Activated CD8-positive, alpha-beta T cell treated with anti-CD3 and anti-CD28 coated beads for 36 hours (primary cell): Measurements from ENCODE around the gene HPDL. TPM values are rescaled to one million over a fixed set of nuclear protein-coding genes. Genes with fewer than 3 reads are reported as not detected.

Source experiments
- ATAC-seq: fragments of 200-7000 bp; cut with Tn5 transposase; one replicate; pipeline ENCODE4 v1.10.0; 2021; ENCODE audit warnings: mild to moderate bottlenecking, moderate library complexity
- CTCF ChIA-PET: fragments of 350-600 bp; sonication (Branson Sonifier 250); formaldehyde crosslinking; loops from one replicate; lab custom pipeline; 2021; ENCODE audit warnings: antibody characterized with exemption; lab: Charles Lee
- POLR2A ChIA-PET: fragments of 350-600 bp; sonication (Branson Sonifier 250); formaldehyde crosslinking; loops from one replicate; lab custom pipeline; 2021; ENCODE audit warnings: antibody characterized with exemption; lab: Charles Lee
- DNase-seq: peaks from one replicate; pipeline ENCODE4 v3.0.0-alpha.2; 2020
- H3K27ac Mint-ChIP-seq: one replicate; pipeline ENCODE4 v1.8.0; 2021; ENCODE audit warnings: mild to moderate bottlenecking, mixed read lengths
- H3K27me3 Mint-ChIP-seq: one replicate; pipeline ENCODE4 v1.8.0; 2021; ENCODE audit warnings: mixed read lengths
- H3K36me3 Mint-ChIP-seq: one replicate; pipeline ENCODE4 v1.8.0; 2021; ENCODE audit warnings: low read depth, mixed read lengths
- H3K4me1 Mint-ChIP-seq: one replicate; pipeline ENCODE4 v1.8.0; 2021; ENCODE audit warnings: low read depth, mixed read lengths
- H3K4me3 Mint-ChIP-seq: one replicate; pipeline ENCODE4 v1.8.0; 2021; ENCODE audit warnings: mild to moderate bottlenecking, moderate library complexity, mixed read lengths
- H3K9me3 Mint-ChIP-seq: one replicate; pipeline ENCODE4 v1.8.0; 2021; ENCODE audit warnings: mixed read lengths
- CTCF ChIP-seq: fragments of 200-600 bp; IDR thresholded peaks from one replicate; pipeline ENCODE4 v1.8.0; 2022; ENCODE audit warnings: antibody characterized with exemption, mild to moderate bottlenecking
- intact Hi-C: fragments of 100-400 bp; cut with micrococcal nuclease; formaldehyde crosslinking; loops from one replicate; pipeline ENCODE4 v1.10.0; 2022
- total RNA-seq, 2 experiments: library from RNA; stranded (reverse); gene quantifications; one replicate each; pipeline ENCODE4 v1.2.3, GENCODE V29; 2021

Gene HPDL
- total RNA-seq, 2 experiments from 2014 or later: 37.5 to 39.8 TPM

GRCh38 chr1:45297666-45298356 lies 28.9 kb upstream of the HPDL start:
- Mint-ChIP-seq H3K36me3 (no peaks in the 10 kb centered on the region), H3K4me1 (peaks cover 8% of the 10 kb centered on the region), H3K27me3 (no peaks in the 10 kb centered on the region), H3K27ac (no peak overlapping the region), H3K9me3 (no peaks in the 10 kb centered on the region), H3K4me3 (no peak overlapping the region)
- POLR2A ChIA-PET: interaction anchor here (1.1 to 3.2 kb wide), 2 partner anchors 285 to 287 kb away, joined by 3 to 11 read pairs; partner anchors contain the start of genes HECTD3 and UROD
- DNase-seq (no peak), ATAC-seq (no peak)
- no peak for TF ChIP-seq CTCF
- CTCF ChIA-PET: interaction anchor here (1.3 to 13.9 kb wide), 2 partner anchors 13 to 282 kb away, joined by 4 to 321 read pairs; partner anchors contain the start of genes HECTD3 and UROD
- intact Hi-C loops: no loop called here

DNA sequence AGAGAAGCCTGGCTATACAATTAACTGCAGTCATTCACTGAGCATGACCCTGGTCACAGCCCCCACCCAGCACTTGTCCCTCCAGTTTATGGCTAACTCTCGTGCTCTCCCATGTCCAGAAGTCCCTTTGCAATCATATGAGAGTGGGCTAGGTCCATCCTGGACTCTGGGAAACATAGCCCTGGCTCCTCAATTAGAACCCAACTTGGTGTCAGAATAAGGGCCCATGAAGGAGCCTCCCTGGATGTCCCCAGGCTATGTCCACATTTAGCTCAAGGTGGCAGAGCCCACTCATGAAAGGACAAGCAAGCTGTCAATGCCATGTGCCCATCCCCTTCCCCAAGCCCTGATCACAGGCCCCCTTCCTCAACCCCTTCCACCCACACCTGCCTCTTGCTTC lies 27.4 kb upstream of the HPDL start:
- CTCF ChIA-PET: interaction anchor here (0.6 to 13.9 kb wide), 14 partner anchors 8 to 462 kb away, joined by 3 to 321 read pairs (median 4); partner anchors contain the start of genes HECTD3 and UROD
- no peaks in the 10 kb centered on the region for H3K9me3 Mint-ChIP-seq
- H3K27ac Mint-ChIP-seq: no peak overlapping the region
- DNase-seq (no peak), ATAC-seq (no peak)
- H3K4me3 Mint-ChIP-seq: no peak overlapping the region
- no peak for TF ChIP-seq CTCF
- H3K4me1 Mint-ChIP-seq: peaks cover 10% of the 10 kb centered on the region
- no peaks in the 10 kb centered on the region for H3K36me3 Mint-ChIP-seq
- intact Hi-C loops: loop anchor here (1.0 kb wide), 1 partner anchor 285 kb away; no protein-coding TSS in a partner anchor
- no peaks in the 10 kb centered on the region for H3K27me3 Mint-ChIP-seq
- POLR2A ChIA-PET: interaction anchor here (0.6 to 3.2 kb wide), 3 partner anchors 285 to 490 kb away, joined by 3 to 11 read pairs (median 4); partner anchors contain the start of genes HECTD3 and UROD

DNA sequence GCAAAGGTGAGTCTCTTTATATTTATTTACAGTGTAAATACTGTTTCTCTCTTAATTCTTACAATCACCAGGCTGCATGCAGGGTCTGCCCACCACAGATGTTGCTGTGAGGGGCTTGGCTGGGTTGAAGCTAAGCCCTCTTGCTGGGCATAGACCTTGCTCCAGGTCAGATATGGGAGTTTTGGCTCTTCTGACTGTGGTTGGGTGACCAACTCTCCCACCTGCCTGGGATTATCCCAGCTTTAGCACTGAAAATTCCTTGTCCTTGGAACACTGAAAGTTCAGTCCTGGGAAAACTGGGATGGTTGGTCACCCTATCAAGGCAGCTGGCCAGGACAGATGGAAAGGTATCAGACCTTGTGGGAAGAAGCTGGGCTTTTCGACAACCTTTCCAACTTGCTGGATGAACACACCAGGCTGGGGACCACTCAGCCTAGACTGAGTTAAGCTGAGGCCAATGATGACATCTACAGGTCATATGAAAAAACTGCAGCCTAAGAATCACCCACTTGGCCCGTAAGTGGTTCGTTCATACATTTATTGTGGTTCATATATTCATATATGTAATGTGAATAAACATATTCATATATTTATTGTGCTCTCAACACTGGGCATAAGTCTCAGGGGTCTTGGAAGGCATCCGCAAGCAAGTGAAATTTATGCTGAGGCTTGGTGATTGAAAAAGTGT lies 26.6 kb upstream of the HPDL start:
- DNase-seq (peak; percentile 49), ATAC-seq (no peak)
- Mint-ChIP-seq H3K9me3 (no peaks in the 10 kb centered on the region), H3K27ac (no peak overlapping the region), H3K36me3 (peaks cover 2% of the 10 kb centered on the region), H3K4me1 (peaks cover 16% of the 10 kb centered on the region), H3K27me3 (no peaks in the 10 kb centered on the region), H3K4me3 (no peak overlapping the region)
- TF ChIP-seq CTCF: peak; percentile 84
- CTCF ChIA-PET: interaction anchor here (0.6 to 13.9 kb wide), 23 partner anchors 9 to 507 kb away, joined by 3 to 321 read pairs (median 4); partner anchors contain the start of genes HECTD3, MUTYH, TESK2 and TOE1
- intact Hi-C loops: loop anchor here (1.0 to 10.0 kb wide), 4 partner anchors 37 to 495 kb away; partner anchors contain the start of genes BTBD19, DYNLT4 and PLK3
- POLR2A ChIA-PET: interaction anchor here (0.6 to 3.2 kb wide), 6 partner anchors 284 to 491 kb away, joined by 3 to 11 read pairs (median 3); partner anchors contain the start of genes HECTD3 and UROD

GRCh38 chr1:45300669-45300997 lies 26.1 kb upstream of the HPDL start:
- H3K36me3 Mint-ChIP-seq: peaks cover 5% of the 10 kb centered on the region
- POLR2A ChIA-PET: interaction anchor here (0.6 to 3.2 kb wide), 3 partner anchors 285 to 481 kb away, joined by 3 to 11 read pairs (median 3); partner anchors contain the start of genes HECTD3 and UROD
- H3K27me3 Mint-ChIP-seq: no peaks in the 10 kb centered on the region

More at GRCh38 chr1:45300669-45300997, 26.1 kb upstream of the HPDL start:
- H3K27ac Mint-ChIP-seq: no peak overlapping the region
- DNase-seq (no peak), ATAC-seq (no peak)
- H3K4me3 Mint-ChIP-seq: no peak overlapping the region
- H3K4me1 Mint-ChIP-seq: peaks cover 21% of the 10 kb centered on the region
- TF ChIP-seq CTCF: no peak
- intact Hi-C loops: loop anchor here (1.0 to 10.0 kb wide), 3 partner anchors 37 to 496 kb away; partner anchors contain the start of genes BTBD19, DYNLT4 and PLK3
- CTCF ChIA-PET: interaction anchor here (0.6 to 13.9 kb wide), 15 partner anchors 9 to 455 kb away, joined by 3 to 321 read pairs (median 4); partner anchors contain the start of genes EIF2B3, HECTD3, MUTYH and TESK2
- no peaks in the 10 kb centered on the region for H3K9me3 Mint-ChIP-seq
